ENCODE results near the gene MEF2C. TPM values are rescaled to one million over a fixed set of nuclear protein-coding genes. Genes with fewer than 3 reads are reported as not detected.

MEF2C gene
- total RNA-seq, 2 donors from 2014 or later: 0.64 to 0.86 TPM

DNA sequence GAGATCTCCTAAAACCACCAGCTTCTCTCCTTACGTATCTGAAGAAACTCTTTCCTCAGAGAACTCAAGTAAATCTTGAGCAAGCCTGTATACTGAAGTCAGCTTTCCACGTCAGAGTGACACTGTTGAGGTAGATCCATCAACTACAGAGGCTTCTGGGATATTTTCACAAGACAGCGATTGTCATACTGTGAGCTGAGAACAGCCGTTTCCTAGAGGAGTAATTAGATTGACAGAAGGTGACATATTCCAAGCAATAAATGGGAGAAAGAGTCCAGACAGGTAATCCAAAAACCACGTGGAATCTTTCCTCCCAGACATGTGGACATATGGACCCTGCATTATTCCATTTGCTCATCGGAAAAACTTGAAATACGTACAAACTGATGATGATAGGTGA, 117.2 kb downstream of the MEF2C start:
- no peaks in the 10 kb centered on the region for H3K4me1 ChIP-seq (ENCODE audit: control insufficient read depth, insufficient read depth, low read length)
- H3K9ac ChIP-seq (ENCODE audit: extremely low read depth, low read length, poor library complexity, severe bottlenecking): no peak overlapping the region
- no peaks in the 10 kb centered on the region for H3K4me1 Mint-ChIP-seq
- no peaks in the 10 kb centered on the region for H3K36me3 Mint-ChIP-seq (ENCODE audit: low read depth)
- H3K27ac Mint-ChIP-seq: no peak overlapping the region
- H3K27me3 ChIP-seq (ENCODE audit: control insufficient read depth, insufficient read depth, low read length, poor library complexity, severe bottlenecking): no peaks in the 10 kb centered on the region
- no peaks in the 10 kb centered on the region for H3K36me3 ChIP-seq (ENCODE audit: control insufficient read depth, insufficient read depth, low read length)
- no peaks in the 10 kb centered on the region for H3K27me3 Mint-ChIP-seq (ENCODE audit: insufficient read depth)
- H3K9me3 Mint-ChIP-seq: no peaks in the 10 kb centered on the region
- no peak overlapping the region for H3K27ac ChIP-seq (ENCODE audit: low read depth, low read length)
- no peaks in the 10 kb centered on the region for H3K9me3 ChIP-seq (ENCODE audit: control insufficient read depth, low read length)
- DNase-seq: no peak
- TF ChIP-seq CTCF (conservative IDR thresholded peaks at IDR 0.05): no peak
- WGBS, 2 experiments (ENCODE audit: insufficient coverage in 1 of 2, insufficient read length in 1 of 2): 91 to 94% methylated on average over 7 of the region's 7 CpGs
- no peak overlapping the region for H3K4me3 ChIP-seq (ENCODE audit: low read length)
- H3K4me3 Mint-ChIP-seq: no peak overlapping the region

- no peaks in the 10 kb centered on the region for H3K27me3 ChIP-seq (ENCODE audit: control insufficient read depth, insufficient read depth, low read length, poor library complexity, severe bottlenecking)
- no peaks in the 10 kb centered on the region for H3K4me1 ChIP-seq (ENCODE audit: control insufficient read depth, insufficient read depth, low read length)
- no peak overlapping the region for H3K4me3 ChIP-seq (ENCODE audit: low read length)
- WGBS, 2 experiments (ENCODE audit: insufficient coverage in 1 of 2, insufficient read length in 1 of 2): 95 to 100% methylated on average over 2 of the region's 2 CpGs
- H3K9me3 Mint-ChIP-seq: no peaks in the 10 kb centered on the region
- H3K27ac Mint-ChIP-seq: no peak overlapping the region
- TF ChIP-seq CTCF (conservative IDR thresholded peaks at IDR 0.05): no peak
- H3K27me3 Mint-ChIP-seq (ENCODE audit: insufficient read depth): no peaks in the 10 kb centered on the region
- H3K4me3 Mint-ChIP-seq: no peak overlapping the region
- H3K9me3 ChIP-seq (ENCODE audit: control insufficient read depth, low read length): no peaks in the 10 kb centered on the region
- no peaks in the 10 kb centered on the region for H3K36me3 ChIP-seq (ENCODE audit: control insufficient read depth, insufficient read depth, low read length)
- no peak for DNase-seq
- H3K9ac ChIP-seq (ENCODE audit: extremely low read depth, low read length, poor library complexity, severe bottlenecking): no peak overlapping the region
- H3K27ac ChIP-seq (ENCODE audit: low read depth, low read length): no peak overlapping the region
- H3K4me1 Mint-ChIP-seq: no peaks in the 10 kb centered on the region
- no peaks in the 10 kb centered on the region for H3K36me3 Mint-ChIP-seq (ENCODE audit: low read depth)
Measured at GRCh38 chr5:88765171-88765570, 117.8 kb downstream of the MEF2C start.

DNA sequence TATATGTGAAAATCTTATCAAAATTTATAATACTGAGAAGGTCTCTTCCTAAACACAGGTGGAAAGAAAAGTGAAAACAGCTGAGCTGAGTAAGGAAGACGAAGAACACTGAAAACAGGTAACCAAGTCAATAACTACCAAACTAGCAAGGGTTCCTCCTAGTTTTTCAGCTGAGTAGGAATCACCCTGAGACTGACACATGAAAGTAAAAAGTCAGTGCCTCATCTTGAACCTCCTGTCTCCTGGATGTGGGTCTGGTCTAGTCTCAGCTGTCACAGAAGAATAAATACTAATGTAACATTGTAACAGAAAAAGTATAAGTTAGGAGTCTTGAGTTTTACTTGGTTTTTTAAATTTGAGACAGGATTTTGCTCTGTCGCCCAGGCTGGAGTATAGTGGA, 121.0 kb downstream of the MEF2C start:
- Mint-ChIP-seq H3K27ac (no peak overlapping the region), H3K4me1 (peaks cover 6% of the 10 kb centered on the region), H3K4me3 (no peak overlapping the region), H3K27me3 (ENCODE audit: insufficient read depth) (no peaks in the 10 kb centered on the region), H3K9me3 (no peaks in the 10 kb centered on the region), H3K36me3 (ENCODE audit: low read depth) (no peaks in the 10 kb centered on the region)
- WGBS, 2 experiments (ENCODE audit: insufficient coverage in 1 of 2, insufficient read length in 1 of 2): 88 to 100% methylated on average over 2 of the region's 2 CpGs
- no peak overlapping the region for H3K27ac ChIP-seq (ENCODE audit: low read depth, low read length)
- no peaks in the 10 kb centered on the region for H3K4me1 ChIP-seq (ENCODE audit: control insufficient read depth, insufficient read depth, low read length)
- no peak overlapping the region for H3K9ac ChIP-seq (ENCODE audit: extremely low read depth, low read length, poor library complexity, severe bottlenecking)
- H3K36me3 ChIP-seq (ENCODE audit: control insufficient read depth, insufficient read depth, low read length): no peaks in the 10 kb centered on the region
- H3K4me3 ChIP-seq (ENCODE audit: low read length): no peak overlapping the region
- H3K9me3 ChIP-seq (ENCODE audit: control insufficient read depth, low read length): no peaks in the 10 kb centered on the region
- DNase-seq: no peak
- no peak for TF ChIP-seq CTCF (conservative IDR thresholded peaks at IDR 0.05)
- no peaks in the 10 kb centered on the region for H3K27me3 ChIP-seq (ENCODE audit: control insufficient read depth, insufficient read depth, low read length, poor library complexity, severe bottlenecking)
